Islet precursor cell (in vitro differentiated cells): ENCODE measurements around the gene LITAFD.
"Not testable (repeated sequence)": the region's sequence is repeated elsewhere in the genome, so short reads cannot be mapped to it uniquely, and the experiment has no call there.

ENCODE experiments used
- DNase-seq: peaks from one replicate; pipeline ENCODE4 v3.0.0-alpha.2; 2018

The LITAFD gene

GRCh38 chr16:8858994-8859912 lies 22.9 kb upstream of the LITAFD start:
- DNase-seq, result no peak

GRCh38 chr16:8859913-8860881 lies 22.0 kb upstream of the LITAFD start:
- DNase-seq, result no peak

GRCh38 chr16:8861563-8862308 lies 20.4 kb upstream of the LITAFD start:
- DNase-seq, result no peak

- no peak for DNase-seq
Observed at GRCh38 chr16:8862309-8863130, 19.6 kb upstream of the LITAFD start.

GRCh38 chr16:8863594-8864424 lies 18.3 kb upstream of the LITAFD start:
- peak; percentile 85 for DNase-seq

GRCh38 chr16:8864480-8865110 lies 17.6 kb upstream of the LITAFD start:
- peak; percentile 68 for DNase-seq

- no peak for DNase-seq
Observed at GRCh38 chr16:8865145-8865882, 16.8 kb upstream of the LITAFD start.

GRCh38 chr16:8866118-8866883 lies 15.8 kb upstream of the LITAFD start:
- peak; percentile 94 for DNase-seq

GRCh38 chr16:8866884-8867215 lies 15.3 kb upstream of the LITAFD start:
- no peak for DNase-seq

GRCh38 chr16:8867216-8867931 lies 14.8 kb upstream of the LITAFD start:
- DNase-seq, result peak; percentile 64

- DNase-seq, result no peak
Observed at GRCh38 chr16:8867932-8868415, 14.2 kb upstream of the LITAFD start.

- DNase-seq, result peak; percentile 97
Observed at GRCh38 chr16:8868416-8869211, 13.5 kb upstream of the LITAFD start, which contains the start of gene CARHSP1. Gene CARHSP1, minus strand, starts transcription at chr16:8869006. Its CDS starts 9,678 bp downstream, at chr16:8859328.

GRCh38 chr16:8869212-8869987 lies 12.8 kb upstream of the LITAFD start:
- peak; percentile 69 for DNase-seq

- DNase-seq, result not testable (repeated sequence)
Observed at GRCh38 chr16:8869988-8870241, 12.2 kb upstream of the LITAFD start.

GRCh38 chr16:8872071-8872470 lies 10.1 kb upstream of the LITAFD start:
- DNase-seq, result no peak
